Upper lobe of left lung (tissue), 6 donors: Measurements from ENCODE around the gene LY6G5C. TPM values are rescaled to one million over a fixed set of nuclear protein-coding genes. Genes with fewer than 3 reads are reported as not detected.
A peak's percentile ranks its signal among the peaks of the same experiment; 100 is the strongest.

Source experiments
- ATAC-seq, 2 donors: fragments of 200-7000 bp; cut with Tn5 transposase; one replicate each; pipeline ENCODE4 v1.9.1; 2022; ENCODE audit warnings: mild to moderate bottlenecking in 2 of 2, moderate library complexity in 2 of 2; ENCODE audit not compliant: low FRiP score in 2 of 2
- DNase-seq, 2 donors: peaks; one replicate each; pipeline ENCODE4 v3.0.0-alpha.2; 2019 to 2020
- H3K27ac ChIP-seq, 4 donors: fragments of 200-600 bp; sonication (generic); one replicate each; pipeline ENCODE4 v1.5.1; 2016 to 2019
- H3K27me3 ChIP-seq, 4 donors: fragments of 200-600 bp; sonication (generic); one replicate each; pipeline ENCODE4 v1.5.1; 2017 to 2019
- H3K36me3 ChIP-seq, 4 donors: fragments of 200-600 bp; sonication (generic); one replicate each; pipeline ENCODE4 v1.5.1; 2016 to 2019
- H3K4me1 ChIP-seq, 4 donors: fragments of 200-600 bp; sonication (generic); one replicate each; pipeline ENCODE4 v1.5.1; 2018 to 2019
- H3K4me3 ChIP-seq, 4 donors: fragments of 200-600 bp; sonication (generic); one replicate each; pipeline ENCODE4 v1.5.1; 2017 to 2019; ENCODE audit warnings: mild to moderate bottlenecking in 2 of 4, moderate library complexity in 1 of 4
- H3K9me3 ChIP-seq, 4 donors: fragments of 200-600 bp; sonication (generic); one replicate each; pipeline ENCODE4 v1.5.1; 2018 to 2019
- CTCF ChIP-seq, 6 experiments: fragments of 450-650 bp in 4 of 6; fragments of 200-600 bp in 2 of 6; sonication (generic) in 2 of 6; IDR thresholded peaks; one replicate each; pipeline ENCODE4 v1.5.1; 2016 to 2019; ENCODE audit warnings: antibody characterized with exemption in 6 of 6
- EP300 ChIP-seq, 4 donors: sonication (generic); formaldehyde crosslinking; IDR thresholded peaks; one replicate each; pipeline ENCODE4 v1.5.1; 2017; ENCODE audit warnings: antibody characterized with exemption in 4 of 4, control low read depth in 2 of 4
- POLR2A ChIP-seq, 4 donors: fragments of 450-650 bp; IDR thresholded peaks; one replicate each; pipeline ENCODE4 v1.5.1; 2016 to 2017; ENCODE audit warnings: antibody characterized with exemption in 4 of 4, mild to moderate bottlenecking in 2 of 4
- POLR2AphosphoS5 ChIP-seq, 2 donors: sonication (generic); formaldehyde crosslinking; IDR thresholded peaks; one replicate each; pipeline ENCODE4 v1.5.1; 2017; ENCODE audit warnings: antibody characterized with exemption in 2 of 2
- WGBS, 2 donors: methylation state at CpG; one replicate each; pipeline ENCODE4 v1.1.5; 2017 to 2018; 5-methylcytosine and 5-hydroxymethylcytosine counted together
- total RNA-seq, 6 donors: library from RNA; depleted of rRNA in 4 of 6; stranded (reverse); fragments of >200 nt in 4 of 6; gene quantifications; one replicate each; pipeline versions ENCODE4 v1.1.0 to v1.2.1, GENCODE V29; 2016 to 2021
- donor health status: DM: no; HTN: no; CAD: no; lungs with moderate emphysema.
- donor health status: DM: no; HTN: yes; CAD: no; lungs with severe emphysema.

LY6G5C gene
- total RNA-seq, 6 donors from 2014 or later, result 1.8 to 4.4 (median 3.1) TPM; not detected in 2

GRCh38 chr6:31663126-31663960 lies 17.5 kb downstream of the LY6G5C start:
- Histone ChIP-seq H3K4me3 (peak overlapping the region in 3 of 4 donors; percentile 82 to 96 (median 87)), H3K27ac (peak overlapping the region; percentile 95 to 98 (median 97)), H3K36me3 (peaks cover 8 to 34% (median 22%) of the 10 kb centered on the region in 4 donors), H3K27me3 (no peaks in the 10 kb centered on the region), H3K9me3 (no peaks in the 10 kb centered on the region), H3K4me1 (peaks cover 47 to 71% (median 59%) of the 10 kb centered on the region in 4 donors)
- WGBS, 2 donors, result 63 to 65% methylated on average over 9 of the region's 9 CpGs
- no peak for ATAC-seq
- TF ChIP-seq POLR2A (IDR thresholded peaks at IDR 0.05) (no peak), EP300 (IDR thresholded peaks at IDR 0.05) (no peak), POLR2AphosphoS5 (IDR thresholded peaks at IDR 0.05) (no peak), CTCF (IDR thresholded peaks at IDR 0.05) (no peak)
- DNase-seq, result no peak

GRCh38 chr6:31662124-31662723 lies 18.6 kb downstream of the LY6G5C start:
- Histone ChIP-seq H3K27me3 (no peaks in the 10 kb centered on the region), H3K4me1 (peaks cover 55 to 76% (median 61%) of the 10 kb centered on the region in 4 donors), H3K36me3 (peaks cover 0 to 28% (median 17%) of the 10 kb centered on the region in 4 donors), H3K4me3 (no peak overlapping the region), H3K27ac (peak overlapping the region in 3 of 4 donors; percentile 12 to 97 (median 92)), H3K9me3 (no peaks in the 10 kb centered on the region)
- 91% methylated on average over 12 of the region's 12 CpGs for WGBS, 2 donors
- ATAC-seq (no peak), DNase-seq (no peak)
- TF ChIP-seq EP300 (IDR thresholded peaks at IDR 0.05) (no peak), POLR2A (IDR thresholded peaks at IDR 0.05) (no peak), POLR2AphosphoS5 (IDR thresholded peaks at IDR 0.05) (no peak), CTCF (IDR thresholded peaks at IDR 0.05) (no peak)

GRCh38 chr6:31661262-31662123 lies 19.4 kb downstream of the LY6G5C start:
- TF ChIP-seq POLR2A (IDR thresholded peaks at IDR 0.05), result no peak
- no peak for TF ChIP-seq POLR2AphosphoS5 (IDR thresholded peaks at IDR 0.05)
- TF ChIP-seq CTCF (IDR thresholded peaks at IDR 0.05), result no peak
- no peak for TF ChIP-seq EP300 (IDR thresholded peaks at IDR 0.05)
- peak overlapping the region; percentile 84 to 97 (median 90) for H3K27ac ChIP-seq
- no peak for ATAC-seq
- DNase-seq, result no peak
- H3K27me3 ChIP-seq, result no peaks in the 10 kb centered on the region
- H3K9me3 ChIP-seq, result no peaks in the 10 kb centered on the region
- peaks cover 49 to 71% (median 53%) of the 10 kb centered on the region in 4 donors for H3K4me1 ChIP-seq
- 82% methylated on average over 12 of the region's 12 CpGs for WGBS, 2 donors
- H3K36me3 ChIP-seq, result peaks cover 0 to 29% (median 17%) of the 10 kb centered on the region in 4 donors
- peak overlapping the region in 2 of 4 donors; percentile 64 for H3K4me3 ChIP-seq

GRCh38 chr6:31660381-31661261 lies 20.2 kb downstream of the LY6G5C start, which contains the start of gene C6orf47:
Gene C6orf47, minus strand, starts transcription at chr6:31660778. Its CDS starts 831 bp downstream, at chr6:31659947.
- DNase-seq (peak; percentile 93 to 97), ATAC-seq (peak; percentile 88 to 89)
- peak within 1 kb of the TSS; percentile 84 to 97 (median 90) for H3K27ac ChIP-seq
- H3K27me3 ChIP-seq, result no peaks in the 10 kb centered on the region
- H3K9me3 ChIP-seq, result no peaks in the 10 kb centered on the region
- H3K36me3 ChIP-seq, result peaks cover 0 to 37% (median 17%) of the 10 kb centered on the region in 4 donors
- TF ChIP-seq POLR2AphosphoS5 (IDR thresholded peaks at IDR 0.05) (peak; percentile 91 to 95), POLR2A (IDR thresholded peaks at IDR 0.05) (peak; percentile 43 to 95 (median 86)), EP300 (IDR thresholded peaks at IDR 0.05) (no peak), CTCF (IDR thresholded peaks at IDR 0.05) (peak in 1 of 6 experiments; percentile 14)
- 0 to 1% methylated on average over 36 to 42 of the region's 52 CpGs for WGBS, 2 donors
- peaks cover 46 to 68% (median 52%) of the 10 kb centered on the region in 4 donors for H3K4me1 ChIP-seq
- H3K4me3 ChIP-seq, result peak within 1 kb of the TSS; percentile 64 to 92 (median 64)
